ENCODE measurements around the gene WWOX. TPM values are rescaled to one million over a fixed set of nuclear protein-coding genes. Genes with fewer than 3 reads are reported as not detected.

Gene WWOX
- total and polyA plus RNA-seq, 7 donors, result 7.1 to 46.8 (median 16.1) TPM

DNA sequence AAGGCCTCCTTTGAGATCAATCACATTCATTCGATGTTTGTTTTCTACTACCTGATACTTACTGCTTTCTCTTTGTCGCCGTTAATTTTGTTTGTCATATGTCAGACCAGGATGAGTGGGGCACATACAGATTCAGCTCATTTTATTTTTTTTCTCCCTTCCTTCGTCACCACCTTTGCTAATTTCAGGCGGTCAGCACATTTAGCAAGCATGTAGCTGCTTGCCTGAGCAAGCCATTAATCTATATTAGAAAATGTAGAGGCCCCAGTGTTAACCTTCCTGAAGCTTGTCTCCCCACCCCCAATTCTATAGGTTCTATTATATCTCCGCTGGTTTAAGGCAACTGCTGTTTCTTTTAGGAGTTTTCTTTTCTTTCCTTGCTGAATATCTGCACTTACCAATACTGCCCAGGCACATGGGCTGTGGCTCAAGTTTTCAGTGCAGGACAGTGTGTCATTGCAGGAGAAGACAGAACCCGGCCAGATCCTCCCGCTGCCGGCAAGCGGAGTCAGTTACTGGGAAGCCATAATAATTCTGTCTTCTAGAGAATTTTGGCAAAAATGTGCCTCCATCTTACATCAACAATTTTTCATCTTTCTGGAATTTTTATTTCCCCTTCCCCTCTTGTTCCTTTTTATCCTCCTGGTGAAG is 714.3 kb downstream of the WWOX start:
- H3K4me3 ChIP-seq, result no peak overlapping the region
- no peaks in the 10 kb centered on the region for H3K27me3 ChIP-seq
- WGBS, 2 donors, result 91 to 92% methylated on average over 10 of the region's 10 CpGs
- peaks cover 0 to 30% (median 24%) of the 10 kb centered on the region in 4 donors for H3K4me1 ChIP-seq
- H3K9me3 ChIP-seq, result no peaks in the 10 kb centered on the region
- H3K27ac ChIP-seq, result no peak overlapping the region
- H3K36me3 ChIP-seq, result no peaks in the 10 kb centered on the region
- TF ChIP-seq, protein P1, sequence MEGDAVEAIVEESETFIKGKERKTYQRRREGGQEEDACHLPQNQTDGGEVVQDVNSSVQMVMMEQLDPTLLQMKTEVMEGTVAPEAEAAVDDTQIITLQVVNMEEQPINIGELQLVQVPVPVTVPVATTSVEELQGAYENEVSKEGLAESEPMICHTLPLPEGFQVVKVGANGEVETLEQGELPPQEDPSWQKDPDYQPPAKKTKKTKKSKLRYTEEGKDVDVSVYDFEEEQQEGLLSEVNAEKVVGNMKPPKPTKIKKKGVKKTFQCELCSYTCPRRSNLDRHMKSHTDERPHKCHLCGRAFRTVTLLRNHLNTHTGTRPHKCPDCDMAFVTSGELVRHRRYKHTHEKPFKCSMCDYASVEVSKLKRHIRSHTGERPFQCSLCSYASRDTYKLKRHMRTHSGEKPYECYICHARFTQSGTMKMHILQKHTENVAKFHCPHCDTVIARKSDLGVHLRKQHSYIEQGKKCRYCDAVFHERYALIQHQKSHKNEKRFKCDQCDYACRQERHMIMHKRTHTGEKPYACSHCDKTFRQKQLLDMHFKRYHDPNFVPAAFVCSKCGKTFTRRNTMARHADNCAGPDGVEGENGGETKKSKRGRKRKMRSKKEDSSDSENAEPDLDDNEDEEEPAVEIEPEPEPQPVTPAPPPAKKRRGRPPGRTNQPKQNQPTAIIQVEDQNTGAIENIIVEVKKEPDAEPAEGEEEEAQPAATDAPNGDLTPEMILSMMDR (IDR thresholded peaks at IDR 0.05), result no peak
- TF ChIP-seq POLR2AphosphoS5 (IDR thresholded peaks at IDR 0.05), result no peak
- no peak for TF ChIP-seq POLR2A (IDR thresholded peaks at IDR 0.05)
- no peak for TF ChIP-seq EP300 (IDR thresholded peaks at IDR 0.05)
- no peak for DNase-seq
- intact Hi-C loops (cut with DNase I), result no loop called here

DNA sequence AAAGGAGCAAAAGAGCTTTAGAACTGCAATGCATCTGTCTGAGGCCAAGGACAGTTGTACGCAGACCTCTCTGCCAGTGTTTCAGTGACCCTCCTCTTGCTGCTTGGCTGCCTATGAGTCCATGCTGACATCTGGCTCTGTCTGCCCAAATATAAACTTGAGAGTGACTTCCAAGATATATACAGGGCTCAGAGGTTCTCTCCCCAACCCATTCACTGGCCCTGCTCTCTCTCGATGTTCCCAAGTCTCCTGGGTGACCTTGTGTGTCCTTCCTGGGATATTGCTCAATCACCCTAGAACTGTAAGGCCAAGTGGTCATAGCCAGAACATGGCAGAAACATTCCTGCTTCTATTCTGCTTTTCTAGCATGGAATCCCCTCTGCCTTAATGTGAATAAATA is 716.3 kb downstream of the WWOX start:
- Histone ChIP-seq H3K27me3 (no peaks in the 10 kb centered on the region), H3K36me3 (no peaks in the 10 kb centered on the region), H3K27ac (peak overlapping the region; percentile 22 to 69 (median 55)), H3K9me3 (no peaks in the 10 kb centered on the region), H3K4me1 (peaks cover 0 to 30% (median 24%) of the 10 kb centered on the region in 4 donors), H3K4me3 (no peak overlapping the region)
- TF ChIP-seq EP300 (IDR thresholded peaks at IDR 0.05) (no peak), POLR2AphosphoS5 (IDR thresholded peaks at IDR 0.05) (peak in 2 of 4 donors; percentile 30 to 31), POLR2A (IDR thresholded peaks at IDR 0.05) (no peak)
- TF ChIP-seq, protein P1 (IDR thresholded peaks at IDR 0.05), result no peak
- no peak for DNase-seq
- intact Hi-C loops (cut with DNase I), result no loop called here
- WGBS, 2 donors, result 62 to 76% methylated on average over 2 of the region's 2 CpGs

DNA sequence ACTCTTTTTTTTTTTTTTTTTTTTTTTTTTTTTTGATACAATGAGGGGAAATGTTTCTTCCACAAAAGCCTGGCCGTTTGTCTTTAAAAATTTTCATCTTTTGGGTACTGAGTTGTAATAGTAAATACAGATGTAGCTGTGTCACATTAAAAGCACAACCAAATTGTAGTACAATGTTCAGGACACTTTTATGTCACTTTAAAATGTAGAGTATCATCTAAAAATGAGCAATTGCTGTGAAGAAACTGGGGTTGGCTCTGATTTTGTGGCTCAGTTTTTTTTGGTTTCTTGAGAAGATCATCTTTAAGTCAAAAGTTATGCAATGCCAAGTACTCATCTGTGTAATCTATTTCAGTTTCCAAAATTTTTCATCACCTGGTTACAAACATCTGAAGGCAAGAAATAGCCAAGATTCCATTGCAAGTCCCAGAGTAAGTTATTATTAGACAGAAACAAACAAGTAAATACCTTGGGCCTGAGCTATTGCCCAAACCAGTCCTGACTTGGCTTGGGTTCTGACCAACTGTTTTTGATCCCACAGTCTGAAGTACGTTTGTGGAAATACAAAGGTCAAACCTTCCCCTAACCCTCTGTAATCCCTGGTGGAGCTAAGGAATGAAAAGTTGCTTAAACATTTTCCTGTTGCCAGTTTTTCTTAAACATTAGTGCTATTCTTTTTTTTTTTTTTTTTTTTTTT is 717.2 kb downstream of the WWOX start:
- Histone ChIP-seq H3K9me3 (no peaks in the 10 kb centered on the region), H3K36me3 (no peaks in the 10 kb centered on the region), H3K4me1 (peaks cover 0 to 30% (median 24%) of the 10 kb centered on the region in 4 donors), H3K27me3 (no peaks in the 10 kb centered on the region), H3K27ac (peak overlapping the region in 2 of 4 donors; percentile 65 to 69), H3K4me3 (no peak overlapping the region)
- WGBS, 2 donors, result 54 to 57% methylated on average over 2 of the region's 2 CpGs
- peak; percentile 30 to 47 (median 34) for TF ChIP-seq POLR2AphosphoS5 (IDR thresholded peaks at IDR 0.05)
- no peak for TF ChIP-seq EP300 (IDR thresholded peaks at IDR 0.05)
- TF ChIP-seq, protein P1 (IDR thresholded peaks at IDR 0.05), result no peak
- DNase-seq, result peak; percentile 83
- intact Hi-C loops (cut with DNase I), result no loop called here

DNA sequence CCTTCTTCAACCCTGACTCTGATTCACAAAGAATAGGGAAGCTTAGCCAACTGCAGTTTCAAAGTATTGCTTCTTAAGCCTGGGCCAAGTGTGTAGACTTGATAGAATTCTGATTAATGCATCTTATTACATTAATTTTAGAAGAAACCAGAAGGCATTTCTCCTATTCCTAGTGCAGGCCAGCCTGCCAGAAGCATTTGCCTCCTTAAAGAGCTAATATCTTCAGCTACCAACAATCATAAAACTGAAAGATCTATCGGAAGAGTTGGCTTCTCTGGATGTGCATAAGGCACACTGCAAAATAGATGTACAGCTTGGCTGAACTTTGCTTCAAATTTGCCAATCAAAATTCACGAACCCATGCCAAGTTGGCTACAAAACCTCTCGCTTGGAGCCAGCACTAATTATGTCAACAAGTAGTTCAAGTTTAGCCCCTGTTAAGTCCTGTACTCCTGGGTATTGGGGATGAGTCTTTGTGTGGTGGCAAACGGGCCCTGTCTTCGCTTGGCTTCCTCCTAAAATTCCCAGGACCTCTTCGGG is 717.8 kb downstream of the WWOX start:
- peak overlapping the region in 2 of 4 donors; percentile 8 to 69 for H3K27ac ChIP-seq
- peaks cover 0 to 30% (median 24%) of the 10 kb centered on the region in 4 donors for H3K4me1 ChIP-seq
- intact Hi-C loops (cut with DNase I), result no loop called here
- no peaks in the 10 kb centered on the region for H3K36me3 ChIP-seq
- DNase-seq, result no peak
- no peaks in the 10 kb centered on the region for H3K27me3 ChIP-seq
- WGBS, 2 donors, result 84 to 86% methylated on average over 6 of the region's 6 CpGs
- no peaks in the 10 kb centered on the region for H3K9me3 ChIP-seq
- TF ChIP-seq, protein P1 (IDR thresholded peaks at IDR 0.05), result no peak
- TF ChIP-seq POLR2A (IDR thresholded peaks at IDR 0.05) (no peak), EP300 (IDR thresholded peaks at IDR 0.05) (no peak), POLR2AphosphoS5 (IDR thresholded peaks at IDR 0.05) (no peak)
- no peak overlapping the region for H3K4me3 ChIP-seq
